Measurements from ENCODE around the gene PRIM1.

GRCh38 chr12:56682323-56682722 is 69.8 kb downstream of the PRIM1 start:
- TF ChIP-seq CTCF (conservative IDR thresholded peaks at IDR 0.05; ENCODE audit: low read depth, low read length): no peak
- no peak for TF ChIP-seq BHLHE40 (IDR thresholded peaks at IDR 0.05; ENCODE audit: low read depth, low read length)
- TF ChIP-seq CHD1 (IDR thresholded peaks at IDR 0.05; ENCODE audit: low read depth, low read length): no peak
- TF ChIP-seq RAD21 (IDR thresholded peaks at IDR 0.05; ENCODE audit: low read length): no peak
- TF ChIP-seq POLR2A (IDR thresholded peaks at IDR 0.05; ENCODE audit: low read depth, low read length): no peak
- no peak for TF ChIP-seq CEBPB (IDR thresholded peaks at IDR 0.05; ENCODE audit: low read depth, low read length)

Measured in IMR-90 (cell line).